HG03457 (cell line): ENCODE measurements around the gene GOLGA8M.
"Not testable (repeated sequence)": the region's sequence is repeated elsewhere in the genome, so short reads cannot be mapped to it uniquely, and the experiment has no call there.

Experiments
- ATAC-seq: cut with Tn5 transposase; IDR thresholded peaks from one replicate; pipeline ENCODE4 v1.9.1; 2021; ENCODE audit warnings: moderate number of reproducible peaks; ENCODE audit not compliant: unreplicated experiment

Gene GOLGA8M

GRCh38 chr15:28664575-28664974, 47.6 kb downstream of the GOLGA8M start:
- ATAC-seq, result not testable (repeated sequence)

GRCh38 chr15:28663717-28664116, 48.5 kb downstream of the GOLGA8M start:
- not testable (repeated sequence) for ATAC-seq

GRCh38 chr15:28660750-28661149, 51.5 kb downstream of the GOLGA8M start:
- ATAC-seq, result not testable (repeated sequence)

- ATAC-seq, result not testable (repeated sequence)
Measured at GRCh38 chr15:28656018-28656360, 56.2 kb downstream of the GOLGA8M start.

GRCh38 chr15:28655329-28656017, 56.7 kb downstream of the GOLGA8M start:
- not testable (repeated sequence) for ATAC-seq

- not testable (repeated sequence) for ATAC-seq
Measured at GRCh38 chr15:28654194-28654593, 58.0 kb downstream of the GOLGA8M start.

GRCh38 chr15:28652538-28652937, 59.7 kb downstream of the GOLGA8M start:
- not testable (repeated sequence) for ATAC-seq
